GM13976 (cell line): ENCODE data around the gene FOXP1.

Source experiments
- DNase-seq: peaks from one replicate; pipeline ENCODE4 v3.0.0; 2012; ENCODE audit warnings: low spot score
- CTCF ChIP-seq: IDR thresholded peaks from 2 replicates; pipeline ENCODE4 v1.5.1; 2012; ENCODE audit warnings: borderline replicate concordance, mild to moderate bottlenecking; ENCODE audit not compliant: insufficient read depth; ENCODE audit errors: extremely low read depth, missing control alignments, control extremely low read depth
- in situ Hi-C: fragments of 300-500 bp; cut with MboI; formaldehyde crosslinking; loops from one replicate; pipeline ENCODE4 v1.12.0; 2022; ENCODE audit warnings: low sequenced_read_pairs, mixed read lengths, inconsistent platforms; ENCODE audit not compliant: unreplicated experiment

The FOXP1 gene

GRCh38 chr3:71054312-71054711 lies 529.2 kb downstream of the FOXP1 start:
- no peak for TF ChIP-seq CTCF
- DNase-seq, result no peak
- in situ Hi-C loops, result no loop called here

- in situ Hi-C loops, result no loop called here
These were observed 530.0 kb downstream of the FOXP1 start for GRCh38 chr3:71053495-71053894.

GRCh38 chr3:71052716-71053115 lies 530.8 kb downstream of the FOXP1 start:
- in situ Hi-C loops, result no loop called here
- DNase-seq, result no peak
- TF ChIP-seq CTCF, result no peak

More at GRCh38 chr3:71053495-71053894, 530.0 kb downstream of the FOXP1 start:
- no peak for TF ChIP-seq CTCF
- no peak for DNase-seq

- in situ Hi-C loops, result no loop called here
- TF ChIP-seq CTCF, result no peak
- DNase-seq, result no peak
These were observed 531.4 kb downstream of the FOXP1 start for GRCh38 chr3:71051893-71052687.

GRCh38 chr3:71051259-71051595 lies 532.3 kb downstream of the FOXP1 start:
- DNase-seq, result no peak
- in situ Hi-C loops, result no loop called here
- TF ChIP-seq CTCF, result no peak

- no peak for DNase-seq
- no peak for TF ChIP-seq CTCF
- in situ Hi-C loops, result no loop called here
These were observed 532.8 kb downstream of the FOXP1 start for GRCh38 chr3:71050538-71051258.
